HepG2 (cell line): ENCODE data around the gene PTCRA. TPM values are rescaled to one million over a fixed set of nuclear protein-coding genes. Genes with fewer than 3 reads are reported as not detected.
A peak's percentile ranks its signal among the peaks of the same experiment; 100 is the strongest.

Experiments
- CEBPG ChIP-seq: IDR thresholded peaks from 2 replicates; pipeline ENCODE4 v1.6.1; 2016
- CEBPZ ChIP-seq: IDR thresholded peaks from 2 replicates; pipeline ENCODE4 v1.6.1; 2012; ENCODE audit warnings: low read length, improper control_type of control experiment
- FOXM1 ChIP-seq: sonication (generic); formaldehyde crosslinking; IDR thresholded peaks from 2 replicates; pipeline ENCODE4 v1.5.0; 2020; ENCODE audit warnings: missing genetic modification reagents
- HCFC1 ChIP-seq: fragments of 150-350 bp; IDR thresholded peaks from 2 replicates; pipeline ENCODE4 v1.6.1; 2014; ENCODE audit warnings: low read depth, low read length
- ISX ChIP-seq: sonication (generic); formaldehyde crosslinking; conservative IDR thresholded peaks from 2 replicates; pipeline ENCODE4 v1.5.0; 2020; ENCODE audit warnings: missing genetic modification reagents
- MIER2 ChIP-seq: IDR thresholded peaks from 2 replicates; pipeline ENCODE4 v1.6.1; 2016; ENCODE audit warnings: missing biosample characterization, missing genetic modification reagents
- SKIL ChIP-seq: sonication (generic); formaldehyde crosslinking; IDR thresholded peaks from 2 replicates; pipeline ENCODE4 v1.8.0; 2022; ENCODE audit warnings: missing genetic modification reagents, mild to moderate bottlenecking, moderate library complexity, borderline replicate concordance
- ZNF101 ChIP-seq: sonication (generic); formaldehyde crosslinking; IDR thresholded peaks from 2 replicates; pipeline ENCODE4 v1.4.0; 2020; ENCODE audit warnings: mild to moderate bottlenecking, low read depth, missing genetic modification reagents, borderline replicate concordance
- ZNF20 ChIP-seq: sonication (generic); formaldehyde crosslinking; IDR thresholded peaks from 2 replicates; pipeline ENCODE4 v1.4.0; 2020; ENCODE audit warnings: mild to moderate bottlenecking, moderate library complexity, missing genetic modification reagents
- ZNF33B ChIP-seq: sonication (generic); formaldehyde crosslinking; IDR thresholded peaks from 2 replicates; pipeline ENCODE4 v1.5.1; 2020; ENCODE audit warnings: mild to moderate bottlenecking, missing genetic modification reagents
- ZNF431 ChIP-seq: sonication (generic); formaldehyde crosslinking; IDR thresholded peaks from 2 replicates; pipeline ENCODE4 v1.9.0; 2022; ENCODE audit warnings: missing genetic modification reagents, low read depth, mild to moderate bottlenecking, borderline replicate concordance
- ZNF543 ChIP-seq: sonication (generic); formaldehyde crosslinking; IDR thresholded peaks from 2 replicates; pipeline ENCODE4 v1.4.0; 2020; ENCODE audit warnings: mild to moderate bottlenecking, missing genetic modification reagents
- ZNF557 ChIP-seq: sonication (generic); formaldehyde crosslinking; IDR thresholded peaks from 2 replicates; pipeline ENCODE4 v1.4.0; 2020; ENCODE audit warnings: missing genetic modification reagents
- ZNF567 ChIP-seq: sonication (generic); formaldehyde crosslinking; IDR thresholded peaks from 2 replicates; pipeline ENCODE4 v1.8.1; 2023; ENCODE audit warnings: mild to moderate bottlenecking, missing genetic modification reagents, borderline replicate concordance
- ZNF589 ChIP-seq: sonication (generic); formaldehyde crosslinking; conservative IDR thresholded peaks from 2 replicates; pipeline ENCODE4 v1.8.0; 2022; ENCODE audit warnings: mild to moderate bottlenecking, moderate library complexity, missing genetic modification reagents
- ZNF687 ChIP-seq: sonication (generic); formaldehyde crosslinking; IDR thresholded peaks from 2 replicates; pipeline ENCODE4 v1.5.1; 2020; ENCODE audit warnings: mild to moderate bottlenecking, missing genetic modification reagents, moderate library complexity
- ZNF720 ChIP-seq: sonication (generic); formaldehyde crosslinking; IDR thresholded peaks from 2 replicates; pipeline ENCODE4 v1.4.0; 2020; ENCODE audit warnings: missing genetic modification reagents
- ZNF740 ChIP-seq: sonication (generic); formaldehyde crosslinking; IDR thresholded peaks from 2 replicates; pipeline ENCODE4 v1.4.0; 2020; ENCODE audit warnings: missing genetic modification reagents
- ZNF850 ChIP-seq: sonication (generic); formaldehyde crosslinking; conservative IDR thresholded peaks from 2 replicates; pipeline ENCODE4 v1.9.0; 2021; ENCODE audit warnings: mild to moderate bottlenecking, missing genetic modification reagents
- polyA plus RNA-seq, 8 experiments: library from polyadenylated mRNA; depleted of rRNA in 3 of 8; stranded (reverse) in 7 of 8; unstranded in 1 of 8; fragments of >200 nt; fragmentation: Illumina TruSeq in 4 of 8; extraction: Trizol in 4 of 8; gene quantifications; 2 replicates each; pipeline versions ENCODE4 v1.2.1 to v1.2.3, GENCODE V29; 2011 to 2016; ENCODE audit warnings: low read depth in 4 of 8, missing spikeins in 1 of 8, mixed read lengths in 1 of 8; ENCODE audit not compliant: insufficient read depth in 1 of 8
- total RNA-seq, 5 experiments: library from RNA; depleted of rRNA; stranded (reverse); fragments of >200 nt; fragmentation: Illumina TruSeq; extraction: Trizol; gene quantifications; 2 replicates each; pipeline ENCODE4 v1.2.3, GENCODE V29; 2016; ENCODE audit warnings: low read depth in 1 of 5

Gene PTCRA
- total and polyA plus RNA-seq, 2 of the 13 experiments (the other 11 are each of a cell fraction or from before 2014, with no cell fraction given), result not detected

GRCh38 chr6:42879372-42880239, 36.2 kb upstream of the PTCRA start, which contains the start of gene RPL7L1 (continued):
- TF ChIP-seq CEBPZ (no peak), ZNF431 (no peak), ZNF720 (peak; percentile 34; the same call in 1 of the 2 replicates), ISX (CRISPR knock-in tag) (peak; percentile 94), ZNF20 (CRISPR knock-in tag) (no peak), ZNF589 (CRISPR knock-in tag) (no peak), FOXM1 (CRISPR knock-in tag) (no peak), ZNF33B (peak; percentile 63; the same call in 1 of the 2 replicates), HCFC1 (no peak), ZNF740 (peak; percentile 12; the same call in 1 of the 2 replicates), SKIL (no peak; the same call in 1 of the 2 replicates), CEBPG (peak; percentile 70), ZNF687 (peak; percentile 97), ZNF567 (CRISPR knock-in tag) (peak; percentile 86), MIER2 (CRISPR knock-in tag) (no peak), ZNF101 (CRISPR knock-in tag) (peak; percentile 59; the same call in 1 of the 2 replicates), ZNF557 (CRISPR knock-in tag) (0 out of 2 replicates have a peak, but pooled peaks have one; percentile 49), ZNF850 (CRISPR knock-in tag) (no peak), ZNF543 (peak; percentile 86)
